ENCODE results near the gene KCNT2. TPM values are rescaled to one million over a fixed set of nuclear protein-coding genes. Genes with fewer than 3 reads are reported as not detected.

Gene KCNT2
- total and polyA plus RNA-seq, 4 donors: 11.2 to 43.1 (median 23.3) TPM

DNA sequence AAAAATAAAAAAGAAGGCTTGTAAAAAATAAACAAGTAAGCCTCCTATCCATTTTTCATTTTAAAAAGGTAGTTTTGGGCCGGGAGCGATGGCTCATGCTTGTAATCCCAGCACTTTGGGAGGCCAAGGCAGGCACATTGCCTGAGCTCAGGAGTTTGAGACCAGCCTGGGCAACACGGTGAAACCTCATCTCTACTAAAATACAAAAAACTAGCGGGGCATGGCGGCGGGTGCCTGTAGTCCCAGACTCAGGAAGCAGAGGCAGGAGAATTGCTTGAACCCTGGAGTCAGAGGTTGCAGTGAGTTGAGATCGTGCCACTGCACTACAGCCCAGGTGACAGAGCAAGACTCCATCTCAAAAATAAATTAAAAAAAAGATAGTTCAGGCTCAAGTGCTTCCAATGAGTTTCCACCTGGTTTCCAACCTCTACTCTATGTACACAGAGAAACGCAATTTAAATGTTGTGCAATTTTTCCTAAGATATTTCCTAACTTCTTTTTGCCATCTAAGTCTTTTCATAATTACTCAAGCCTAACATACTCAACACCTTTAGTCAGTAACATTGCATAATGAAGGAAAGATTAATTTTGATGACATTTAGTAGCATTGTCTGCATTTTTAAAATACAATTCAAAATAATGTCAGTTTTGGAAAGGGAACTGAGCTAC is 106.3 kb downstream of the KCNT2 start:
- H3K4me1 ChIP-seq (ENCODE audit: control insufficient read depth, insufficient read depth, low read length): no peaks in the 10 kb centered on the region
- 95% methylated on average over 7 of the region's 8 CpGs for WGBS (ENCODE audit: insufficient coverage)
- no peak overlapping the region for H3K27ac ChIP-seq (ENCODE audit: low read depth, low read length)

DNA sequence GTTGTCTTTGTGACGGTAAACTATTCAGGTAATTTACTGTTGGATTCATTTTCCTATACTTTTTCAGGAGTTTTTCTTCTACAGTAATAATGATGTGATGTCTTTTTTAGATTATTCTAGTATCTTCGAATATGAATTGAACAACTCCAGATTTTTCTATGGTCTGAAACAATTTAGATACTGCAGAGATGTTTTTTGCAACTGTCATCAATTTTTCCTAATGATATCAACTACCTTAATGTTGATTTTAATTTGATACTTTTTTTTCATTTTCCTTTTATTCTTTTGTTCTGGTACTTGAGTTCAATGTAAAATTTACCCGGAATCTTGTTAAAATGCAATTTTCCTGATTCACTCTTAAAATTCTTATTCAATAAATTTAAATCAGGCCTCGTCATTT is 110.4 kb downstream of the KCNT2 start:
- no peak for DNase-seq (ENCODE audit: low read depth in 4 of 6, low spot score in 6 of 6)
- Histone ChIP-seq H3K4me1 (ENCODE audit: control insufficient read depth, insufficient read depth, low read length) (no peaks in the 10 kb centered on the region), H3K9me3 (ENCODE audit: control insufficient read depth, insufficient read depth, low read length) (no peaks in the 10 kb centered on the region), H3K27ac (ENCODE audit: low read depth, low read length) (no peak overlapping the region), H3K4me3 (ENCODE audit: low read depth, low read length) (no peak overlapping the region), H3K27me3 (ENCODE audit: control insufficient read depth, insufficient read depth, low read length) (no peaks in the 10 kb centered on the region), H3K36me3 (ENCODE audit: control insufficient read depth, insufficient read depth, low read length) (no peaks in the 10 kb centered on the region)
- WGBS (ENCODE audit: insufficient coverage): no CpG with 5 or more reads among the region's 4 CpGs

More for the DNA sequence above, 106.3 kb downstream of the KCNT2 start:
- H3K9me3 ChIP-seq (ENCODE audit: control insufficient read depth, insufficient read depth, low read length): no peaks in the 10 kb centered on the region
- DNase-seq (ENCODE audit: low read depth in 4 of 6, low spot score in 6 of 6): no peak
- no peaks in the 10 kb centered on the region for H3K36me3 ChIP-seq (ENCODE audit: control insufficient read depth, insufficient read depth, low read length)
- no peak overlapping the region for H3K4me3 ChIP-seq (ENCODE audit: low read depth, low read length)
- no peaks in the 10 kb centered on the region for H3K27me3 ChIP-seq (ENCODE audit: control insufficient read depth, insufficient read depth, low read length)

DNA sequence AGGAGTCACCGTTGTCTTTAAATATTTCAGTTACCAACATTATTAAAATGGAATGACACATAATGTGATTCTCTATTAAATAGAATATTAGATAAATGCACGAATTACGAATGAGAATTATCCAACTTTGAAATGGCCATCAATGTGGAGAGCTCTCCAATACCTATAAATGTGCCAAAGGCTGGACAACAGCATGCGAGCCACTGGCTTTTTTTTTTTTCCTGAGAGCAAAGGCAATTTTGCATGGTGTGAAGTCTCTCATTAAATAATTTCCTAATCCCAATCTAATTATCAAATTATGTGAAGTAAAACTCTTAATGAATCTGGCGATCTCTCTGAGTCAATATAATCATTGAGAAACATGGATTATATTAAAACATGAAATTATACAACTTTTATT is 113.5 kb downstream of the KCNT2 start:
- no peaks in the 10 kb centered on the region for H3K36me3 ChIP-seq (ENCODE audit: control insufficient read depth, insufficient read depth, low read length)

DNA sequence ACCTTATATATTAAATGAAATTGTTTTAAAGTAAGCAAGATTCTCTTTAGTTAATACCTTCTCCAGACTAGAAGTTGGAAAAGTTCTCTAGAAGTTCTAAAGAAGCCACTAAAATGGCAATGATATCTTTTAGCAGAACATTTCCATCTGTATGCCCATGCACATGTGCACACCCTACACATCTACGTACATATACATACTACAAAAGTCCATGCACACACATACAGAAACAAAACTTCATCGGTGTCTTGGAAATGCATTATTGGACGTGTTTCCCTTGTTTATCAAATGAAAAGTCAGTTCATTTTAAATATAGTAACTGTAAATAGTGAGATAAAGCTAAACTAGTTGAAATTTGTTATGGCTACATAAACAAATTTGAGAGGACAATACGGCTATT is 114.4 kb downstream of the KCNT2 start:
- H3K9me3 ChIP-seq (ENCODE audit: control insufficient read depth, insufficient read depth, low read length): no peaks in the 10 kb centered on the region
- DNase-seq (ENCODE audit: low read depth in 4 of 6, low spot score in 6 of 6): no peak
- no peak overlapping the region for H3K4me3 ChIP-seq (ENCODE audit: low read depth, low read length)
- WGBS (ENCODE audit: insufficient coverage): no CpG with 5 or more reads among the region's 4 CpGs
- H3K27ac ChIP-seq (ENCODE audit: low read depth, low read length): no peak overlapping the region
- no peaks in the 10 kb centered on the region for H3K27me3 ChIP-seq (ENCODE audit: control insufficient read depth, insufficient read depth, low read length)
- H3K4me1 ChIP-seq (ENCODE audit: control insufficient read depth, insufficient read depth, low read length): no peaks in the 10 kb centered on the region
- H3K36me3 ChIP-seq (ENCODE audit: control insufficient read depth, insufficient read depth, low read length): no peaks in the 10 kb centered on the region

More for the DNA sequence above, 113.5 kb downstream of the KCNT2 start:
- no CpG with 5 or more reads among the region's 5 CpGs for WGBS (ENCODE audit: insufficient coverage)
- Histone ChIP-seq H3K9me3 (ENCODE audit: control insufficient read depth, insufficient read depth, low read length) (no peaks in the 10 kb centered on the region), H3K27me3 (ENCODE audit: control insufficient read depth, insufficient read depth, low read length) (no peaks in the 10 kb centered on the region), H3K4me3 (ENCODE audit: low read depth, low read length) (no peak overlapping the region), H3K4me1 (ENCODE audit: control insufficient read depth, insufficient read depth, low read length) (no peaks in the 10 kb centered on the region), H3K27ac (ENCODE audit: low read depth, low read length) (no peak overlapping the region)
- DNase-seq (ENCODE audit: low read depth in 4 of 6, low spot score in 6 of 6): no peak

DNA sequence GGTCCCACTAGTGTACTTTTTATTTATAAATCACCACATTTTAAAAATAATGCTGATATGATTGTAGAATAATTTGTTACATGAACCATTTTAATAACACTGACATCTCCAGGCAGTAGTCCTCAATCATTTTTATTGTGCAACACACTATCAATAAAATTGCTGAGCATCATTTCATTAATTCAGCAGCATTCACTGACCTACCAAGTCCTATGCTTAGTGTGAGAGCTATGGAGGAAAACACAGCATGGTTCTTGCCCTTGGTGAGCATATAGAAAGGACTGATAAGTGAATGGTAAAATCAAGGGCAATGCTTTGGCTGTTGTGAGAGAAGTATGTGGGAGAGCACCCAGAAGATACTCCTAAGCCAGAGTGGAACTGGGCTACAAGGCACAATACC is 119.7 kb downstream of the KCNT2 start:
- peak in 1 of 6 donors; percentile 34 for DNase-seq (ENCODE audit: low read depth in 4 of 6, low spot score in 6 of 6)
- Histone ChIP-seq H3K4me3 (ENCODE audit: low read depth, low read length) (no peak overlapping the region), H3K9me3 (ENCODE audit: control insufficient read depth, insufficient read depth, low read length) (no peaks in the 10 kb centered on the region), H3K27me3 (ENCODE audit: control insufficient read depth, insufficient read depth, low read length) (no peaks in the 10 kb centered on the region), H3K4me1 (ENCODE audit: control insufficient read depth, insufficient read depth, low read length) (no peaks in the 10 kb centered on the region), H3K36me3 (ENCODE audit: control insufficient read depth, insufficient read depth, low read length) (no peaks in the 10 kb centered on the region), H3K27ac (ENCODE audit: low read depth, low read length) (no peak overlapping the region)

DNA sequence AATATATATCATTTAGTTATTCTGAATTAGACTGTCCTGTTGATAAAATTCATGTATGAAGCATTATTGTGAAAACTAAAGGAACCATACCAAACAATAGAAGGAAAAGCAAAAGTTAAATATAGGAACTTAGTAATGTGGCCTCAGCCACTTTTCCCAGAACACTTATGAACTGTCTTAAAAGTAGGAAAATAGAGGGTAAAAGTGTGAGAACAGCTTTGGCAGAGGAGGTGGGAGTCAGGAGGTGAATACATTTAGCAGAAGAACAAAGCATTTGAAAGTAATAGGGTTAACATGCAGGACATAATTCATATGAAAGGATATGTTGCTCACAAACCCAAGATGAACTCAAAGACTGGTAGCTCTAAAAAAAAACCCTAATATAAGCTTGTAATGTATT is 121.9 kb downstream of the KCNT2 start:
- Histone ChIP-seq H3K27me3 (ENCODE audit: control insufficient read depth, insufficient read depth, low read length) (no peaks in the 10 kb centered on the region), H3K4me3 (ENCODE audit: low read depth, low read length) (no peak overlapping the region), H3K9me3 (ENCODE audit: control insufficient read depth, insufficient read depth, low read length) (no peaks in the 10 kb centered on the region), H3K36me3 (ENCODE audit: control insufficient read depth, insufficient read depth, low read length) (no peaks in the 10 kb centered on the region), H3K4me1 (ENCODE audit: control insufficient read depth, insufficient read depth, low read length) (no peaks in the 10 kb centered on the region), H3K27ac (ENCODE audit: low read depth, low read length) (no peak overlapping the region)
- no peak for DNase-seq (ENCODE audit: low read depth in 4 of 6, low spot score in 6 of 6)

DNA sequence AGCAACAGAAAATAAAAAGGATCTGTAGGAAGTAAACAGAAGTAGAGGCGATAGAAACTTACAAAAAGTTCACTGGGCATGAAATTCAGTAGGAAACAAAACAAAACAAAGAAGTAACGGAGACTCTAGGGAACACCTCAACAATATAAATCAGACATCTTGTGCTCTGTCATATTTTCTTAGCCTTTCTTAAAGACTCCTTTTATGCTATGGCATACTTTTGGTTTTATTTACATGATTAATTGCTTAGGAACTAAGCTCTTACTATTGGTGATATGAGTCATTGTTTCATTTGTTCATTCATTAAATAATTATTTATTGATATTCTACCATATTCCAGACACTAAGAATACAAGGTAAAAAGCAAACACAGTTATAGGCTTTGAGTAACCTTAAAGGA is 126.6 kb downstream of the KCNT2 start:
- Histone ChIP-seq H3K9me3 (ENCODE audit: control insufficient read depth, insufficient read depth, low read length) (no peaks in the 10 kb centered on the region), H3K4me1 (ENCODE audit: control insufficient read depth, insufficient read depth, low read length) (no peaks in the 10 kb centered on the region), H3K27me3 (ENCODE audit: control insufficient read depth, insufficient read depth, low read length) (no peaks in the 10 kb centered on the region), H3K36me3 (ENCODE audit: control insufficient read depth, insufficient read depth, low read length) (no peaks in the 10 kb centered on the region), H3K27ac (ENCODE audit: low read depth, low read length) (no peak overlapping the region), H3K4me3 (ENCODE audit: low read depth, low read length) (no peak overlapping the region)
- DNase-seq (ENCODE audit: low read depth in 4 of 6, low spot score in 6 of 6): no peak
- WGBS (ENCODE audit: insufficient coverage): no CpG with 5 or more reads among the region's 2 CpGs

DNA sequence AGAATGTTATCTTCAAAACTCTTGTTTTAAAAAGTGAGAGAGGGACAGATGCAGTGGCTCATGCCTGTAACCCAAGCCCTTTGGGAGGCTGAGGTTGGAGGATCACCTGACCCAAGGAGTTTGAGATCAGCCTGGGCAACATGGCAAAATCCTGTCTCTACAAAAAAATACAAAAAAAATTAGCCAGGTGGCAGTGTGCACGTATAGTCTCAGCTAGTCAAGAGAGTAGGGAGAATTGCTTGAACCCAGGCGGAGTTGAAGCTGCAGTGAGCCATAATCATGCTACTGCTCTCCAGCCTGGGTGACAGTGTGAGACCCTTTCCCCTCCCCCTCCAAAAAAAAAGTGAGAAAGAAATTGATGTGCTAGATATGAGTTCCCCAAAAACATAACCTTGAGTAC is 131.0 kb downstream of the KCNT2 start:
- H3K9me3 ChIP-seq (ENCODE audit: control insufficient read depth, insufficient read depth, low read length): no peaks in the 10 kb centered on the region
- H3K36me3 ChIP-seq (ENCODE audit: control insufficient read depth, insufficient read depth, low read length): no peaks in the 10 kb centered on the region
- no peaks in the 10 kb centered on the region for H3K27me3 ChIP-seq (ENCODE audit: control insufficient read depth, insufficient read depth, low read length)
- H3K4me3 ChIP-seq (ENCODE audit: low read depth, low read length): no peak overlapping the region
- no CpG with 5 or more reads among the region's 2 CpGs for whole genome bisulfite sequencing (ENCODE audit: insufficient coverage)
- no peaks in the 10 kb centered on the region for H3K4me1 ChIP-seq (ENCODE audit: control insufficient read depth, insufficient read depth, low read length)
- no peak for DNase-seq (ENCODE audit: low read depth in 4 of 6, low spot score in 6 of 6)
- H3K27ac ChIP-seq (ENCODE audit: low read depth, low read length): no peak overlapping the region

DNA sequence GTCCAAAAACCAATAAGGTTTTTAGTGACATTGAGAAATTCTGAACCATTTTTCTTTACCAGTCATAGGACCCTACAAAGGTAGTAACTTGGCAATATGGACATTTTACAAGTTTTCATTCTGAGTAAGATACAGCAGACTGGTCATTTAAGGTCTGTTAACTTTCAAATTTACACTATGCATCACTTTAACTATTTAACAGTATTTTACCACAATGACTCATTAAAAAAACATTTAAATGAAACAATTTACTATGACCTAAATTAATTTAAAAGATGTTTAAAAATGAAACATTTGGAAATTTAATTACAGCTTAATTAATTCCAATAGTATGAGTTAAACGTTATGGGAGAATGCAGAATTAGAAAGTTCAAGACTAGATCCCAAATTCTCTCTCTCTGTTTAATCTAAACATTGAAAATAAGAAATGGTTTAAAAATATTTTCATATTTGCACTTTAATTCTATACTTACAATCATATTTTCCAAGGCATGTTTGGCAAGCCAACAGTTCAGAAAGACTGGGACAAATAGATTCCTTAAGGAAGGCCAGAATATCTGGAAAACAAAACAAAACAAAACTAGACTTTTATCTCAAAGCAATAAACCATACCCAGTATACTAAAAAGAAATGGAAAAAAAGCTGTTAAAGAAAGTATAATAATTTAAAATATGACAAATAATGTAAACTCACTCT is 140.9 kb downstream of the KCNT2 start:
- no peak for DNase-seq (ENCODE audit: low read depth in 4 of 6, low spot score in 6 of 6)
- Histone ChIP-seq H3K36me3 (ENCODE audit: control insufficient read depth, insufficient read depth, low read length) (no peaks in the 10 kb centered on the region), H3K9me3 (ENCODE audit: control insufficient read depth, insufficient read depth, low read length) (no peaks in the 10 kb centered on the region), H3K27me3 (ENCODE audit: control insufficient read depth, insufficient read depth, low read length) (no peaks in the 10 kb centered on the region), H3K27ac (ENCODE audit: low read depth, low read length) (no peak overlapping the region), H3K4me1 (ENCODE audit: control insufficient read depth, insufficient read depth, low read length) (no peaks in the 10 kb centered on the region), H3K4me3 (ENCODE audit: low read depth, low read length) (no peak overlapping the region)
- WGBS (ENCODE audit: insufficient coverage): no CpG with 5 or more reads among the region's 1 CpG

DNA sequence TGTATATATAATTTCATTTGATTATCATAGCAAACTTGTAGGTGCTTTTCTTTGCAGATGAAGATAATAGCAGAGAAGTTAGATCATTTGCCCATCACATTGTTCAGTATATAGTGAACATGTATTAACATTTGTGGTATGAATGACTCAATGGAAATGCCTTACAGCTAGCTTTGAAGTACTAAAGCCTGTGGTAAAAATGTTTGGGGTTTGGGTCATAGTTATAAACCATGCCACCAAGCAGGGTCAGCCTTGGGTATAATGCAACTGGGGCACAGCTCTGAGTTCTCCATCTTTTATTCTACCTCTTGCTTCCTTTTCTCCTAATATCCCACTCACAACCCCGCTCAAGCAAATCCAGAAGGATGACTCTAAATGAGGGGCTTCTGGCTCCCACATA is 141.6 kb downstream of the KCNT2 start:
- Histone ChIP-seq H3K27me3 (ENCODE audit: control insufficient read depth, insufficient read depth, low read length) (no peaks in the 10 kb centered on the region), H3K36me3 (ENCODE audit: control insufficient read depth, insufficient read depth, low read length) (no peaks in the 10 kb centered on the region), H3K27ac (ENCODE audit: low read depth, low read length) (no peak overlapping the region), H3K4me3 (ENCODE audit: low read depth, low read length) (no peak overlapping the region), H3K4me1 (ENCODE audit: control insufficient read depth, insufficient read depth, low read length) (no peaks in the 10 kb centered on the region), H3K9me3 (ENCODE audit: control insufficient read depth, insufficient read depth, low read length) (no peaks in the 10 kb centered on the region)
- WGBS (ENCODE audit: insufficient coverage): 100% methylated on average over 1 of the region's 1 CpG
- DNase-seq (ENCODE audit: low read depth in 4 of 6, low spot score in 6 of 6): no peak

Measured in spinal cord (tissue), 10 donors.